Measurements from ENCODE around the gene SCARB2.
A peak's percentile ranks its signal among the peaks of the same experiment; 100 is the strongest.

Gene SCARB2

DNA sequence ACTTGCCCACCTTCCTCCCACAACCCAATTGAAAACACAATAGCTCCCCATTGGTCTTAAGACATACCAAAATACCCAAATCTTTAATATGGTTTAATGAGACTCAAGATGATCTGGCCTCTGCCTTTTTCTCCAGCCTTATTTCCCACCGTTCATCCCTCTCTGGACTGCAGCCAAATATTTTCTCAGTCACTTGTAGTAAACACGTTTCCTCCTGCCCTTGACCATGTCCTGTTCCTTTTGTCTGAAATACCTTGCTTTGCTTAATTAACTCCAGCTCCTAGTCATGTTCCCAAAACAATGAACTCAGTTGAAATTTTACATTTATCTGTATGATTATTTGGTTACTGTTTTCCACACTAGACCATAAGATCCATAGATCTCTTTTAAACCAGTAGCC is 57.0 kb downstream of the SCARB2 start:
- no peak for DNase-seq (ENCODE audit: low read depth in 1 of 2, low spot score in 1 of 2)

- no peak for DNase-seq (ENCODE audit: low read depth in 1 of 2, low spot score in 1 of 2)
These were observed 57.6 kb downstream of the SCARB2 start for GRCh38 chr4:76155979-76156378.

DNA sequence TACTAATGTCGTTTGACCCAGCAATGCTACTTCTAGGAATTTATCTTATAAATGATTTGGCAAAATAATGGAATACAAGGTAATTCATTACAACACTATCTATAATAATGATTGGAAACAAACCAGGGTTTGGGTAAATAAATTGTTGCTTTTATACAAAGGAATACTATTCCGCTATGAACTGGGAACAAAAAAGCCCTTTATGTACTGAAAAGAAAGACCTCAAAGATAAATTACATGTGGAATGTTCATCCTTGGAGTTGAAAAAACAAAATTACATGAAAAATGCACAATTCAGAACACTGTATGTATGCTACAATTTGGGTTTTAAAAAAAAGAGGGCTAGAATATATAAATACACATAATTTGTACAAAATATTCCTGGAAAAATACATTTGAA is 60.3 kb downstream of the SCARB2 start:
- no peak for DNase-seq (ENCODE audit: low read depth in 1 of 2, low spot score in 1 of 2)

DNA sequence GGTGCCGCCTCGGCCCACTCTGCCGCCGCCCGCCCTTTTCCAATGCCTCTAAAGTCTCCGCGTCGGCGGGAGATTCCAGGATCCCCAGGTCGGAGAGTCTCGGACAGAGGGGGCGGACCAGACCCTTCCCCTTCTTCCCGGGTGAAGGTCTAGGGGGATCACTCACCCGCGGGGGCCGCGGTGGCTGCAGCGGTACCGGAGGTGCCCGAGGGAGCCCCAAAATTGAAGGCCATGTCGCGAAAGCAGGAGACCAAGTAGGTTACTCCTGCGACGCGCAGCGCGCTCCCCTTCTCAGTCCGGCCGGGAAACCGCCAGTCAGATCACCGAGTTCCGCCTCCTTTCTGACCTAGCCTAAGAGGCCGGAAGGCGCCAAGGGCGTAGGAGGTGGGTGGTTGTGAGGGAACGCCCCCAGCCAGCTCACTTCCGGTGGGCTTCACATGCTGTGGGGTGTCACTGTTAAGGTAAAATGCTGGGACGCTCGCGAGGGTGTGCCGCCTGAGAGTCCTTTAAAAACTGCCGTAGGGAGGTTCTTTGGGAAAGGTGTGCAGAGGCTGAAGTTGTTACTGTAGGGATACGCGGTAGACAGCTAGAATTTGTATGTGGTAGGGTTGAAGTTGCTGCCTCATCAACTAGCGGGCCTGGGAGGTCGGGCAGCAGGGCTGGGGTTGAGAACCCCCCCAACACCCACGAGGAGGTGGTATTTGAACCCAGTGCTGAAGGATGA is 65.3 kb downstream of the SCARB2 start, which contains the start of gene NUP54:
TSS of gene NUP54 (minus strand) at position 256 of the 724 bp plus-strand sequence. CDS start at position 233, 23 bp downstream.
- DNase-seq (ENCODE audit: low read depth in 1 of 2, low spot score in 1 of 2): peak; percentile 94

GRCh38 chr4:76147454-76148141 is 66.0 kb downstream of the SCARB2 start:
- peak; percentile 2 to 15 for DNase-seq (ENCODE audit: low read depth in 1 of 2, low spot score in 1 of 2)

- no peak for DNase-seq (ENCODE audit: low read depth in 1 of 2, low spot score in 1 of 2)
These were observed 69.1 kb downstream of the SCARB2 start for GRCh38 chr4:76144546-76144945.

GRCh38 chr4:76141241-76141640 is 72.4 kb downstream of the SCARB2 start:
- DNase-seq (ENCODE audit: low read depth in 1 of 2, low spot score in 1 of 2): no peak

DNA sequence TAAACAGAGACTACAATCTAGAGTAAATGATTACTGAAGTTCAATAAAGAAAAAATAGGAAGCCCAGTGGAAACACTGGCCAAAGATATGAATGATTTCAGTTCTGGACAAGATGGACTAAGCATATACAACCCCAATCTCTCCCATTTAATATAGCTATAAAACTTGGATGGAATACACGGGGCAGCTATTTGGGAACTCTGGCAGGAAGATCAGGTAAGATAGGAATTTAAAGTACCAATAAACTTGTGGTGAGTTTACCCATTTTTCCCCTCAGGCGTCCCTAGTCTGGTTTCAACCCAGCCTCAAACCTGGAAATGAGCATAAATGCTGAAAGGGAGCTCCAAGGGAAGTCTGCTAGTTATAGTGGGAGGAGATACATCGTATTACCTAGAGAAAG is 85.9 kb downstream of the SCARB2 start:
- DNase-seq (ENCODE audit: low read depth in 1 of 2, low spot score in 1 of 2): no peak

GRCh38 chr4:76125816-76126215 is 87.8 kb downstream of the SCARB2 start:
- DNase-seq (ENCODE audit: low read depth in 1 of 2, low spot score in 1 of 2): no peak

DNA sequence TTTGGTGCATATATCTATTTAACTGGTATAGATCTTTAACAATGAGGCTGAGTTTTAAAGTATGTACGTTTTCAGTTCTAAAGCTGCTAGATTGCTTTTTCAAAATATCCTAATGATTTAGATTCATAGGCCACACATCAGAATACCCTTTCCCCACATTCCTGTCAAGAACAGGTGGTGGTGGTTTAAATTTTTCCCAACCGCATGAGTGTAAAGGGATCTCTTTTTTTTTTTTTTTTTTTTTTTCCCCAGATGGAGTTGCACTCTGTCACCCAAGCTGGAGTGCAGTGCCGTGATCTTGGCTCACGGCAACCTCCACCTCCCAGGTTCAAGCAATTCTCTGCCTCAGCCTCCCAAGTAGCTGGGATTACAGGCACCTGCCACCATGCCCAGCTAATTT is 93.4 kb downstream of the SCARB2 start:
- DNase-seq (ENCODE audit: low read depth in 1 of 2, low spot score in 1 of 2): no peak

DNA sequence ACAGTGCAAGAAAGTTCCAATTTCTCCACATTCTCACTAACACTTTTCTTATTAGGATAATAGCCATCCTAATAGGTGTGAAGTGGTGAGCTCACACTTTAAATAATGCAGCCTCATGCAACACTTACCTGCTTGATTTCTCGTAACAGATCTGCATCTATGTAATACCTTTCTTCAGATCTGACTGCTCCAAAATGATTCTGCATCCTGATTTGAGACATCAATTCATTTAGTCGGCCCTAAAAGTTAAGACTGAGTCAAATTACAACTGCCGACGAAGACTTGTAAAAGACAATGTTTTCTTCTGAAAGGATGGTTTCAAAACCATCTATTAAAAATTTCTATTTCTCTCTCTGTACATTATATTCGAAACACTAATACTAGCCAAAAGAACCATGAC is 96.1 kb downstream of the SCARB2 start:
- DNase-seq (ENCODE audit: low read depth in 1 of 2, low spot score in 1 of 2): no peak

- DNase-seq (ENCODE audit: low read depth in 1 of 2, low spot score in 1 of 2): no peak
These were observed 96.8 kb downstream of the SCARB2 start for GRCh38 chr4:76116821-76117220.
